CD4-positive, alpha-beta T cell treated with Interleukin-6 at 100 ng/mL for 8 hours (primary cell): ENCODE measurements around the gene GLG1.

Source experiments
- DNase-seq: peaks from one replicate; pipeline ENCODE4 v3.0.0-alpha.2; 2020; ENCODE audit warnings: mixed read lengths, low spot score

Gene GLG1

DNA sequence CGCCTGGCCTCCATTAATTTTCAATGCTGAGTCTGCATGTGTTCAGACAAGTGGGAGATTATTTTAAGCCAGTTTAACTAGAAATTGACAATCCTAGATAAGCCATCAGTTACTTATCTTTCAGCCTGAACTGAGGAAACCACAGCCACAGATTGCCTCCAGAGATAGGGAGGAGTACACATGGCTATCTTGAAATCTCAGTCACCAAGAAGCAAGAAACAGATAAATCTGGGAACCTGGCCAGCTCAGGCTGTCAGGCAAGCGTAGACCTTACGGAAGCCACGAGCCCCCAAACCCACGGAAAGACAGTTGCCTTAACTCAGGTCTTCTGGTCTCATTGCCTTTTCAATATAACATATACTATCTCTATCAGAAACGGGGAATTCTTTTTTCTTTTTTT lies 2.0 kb upstream of the GLG1 start:
- DNase-seq = peak; percentile 72

GRCh38 chr16:74608381-74608780 lies 1.5 kb upstream of the GLG1 start:
- DNase-seq = no peak

DNA sequence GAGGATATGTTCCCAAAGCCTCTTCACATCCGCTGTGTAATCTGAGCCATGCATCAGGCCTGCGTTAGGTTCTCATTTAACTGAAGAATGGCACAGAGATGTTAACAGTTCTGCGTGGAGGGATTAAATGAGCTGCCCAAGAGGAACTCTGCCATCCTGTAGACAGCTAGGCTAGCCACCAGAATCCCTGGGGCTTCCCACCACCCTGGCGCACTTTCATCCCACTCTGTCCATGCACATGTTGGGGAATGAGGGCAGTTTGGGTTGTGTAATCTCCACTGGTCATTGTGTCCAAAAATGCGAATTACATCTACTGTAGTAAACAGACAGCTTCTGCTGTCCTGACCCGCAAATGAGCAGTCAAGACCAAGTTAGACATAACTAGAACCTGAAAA lies 1.0 kb upstream of the GLG1 start:
- DNase-seq = no peak

DNA sequence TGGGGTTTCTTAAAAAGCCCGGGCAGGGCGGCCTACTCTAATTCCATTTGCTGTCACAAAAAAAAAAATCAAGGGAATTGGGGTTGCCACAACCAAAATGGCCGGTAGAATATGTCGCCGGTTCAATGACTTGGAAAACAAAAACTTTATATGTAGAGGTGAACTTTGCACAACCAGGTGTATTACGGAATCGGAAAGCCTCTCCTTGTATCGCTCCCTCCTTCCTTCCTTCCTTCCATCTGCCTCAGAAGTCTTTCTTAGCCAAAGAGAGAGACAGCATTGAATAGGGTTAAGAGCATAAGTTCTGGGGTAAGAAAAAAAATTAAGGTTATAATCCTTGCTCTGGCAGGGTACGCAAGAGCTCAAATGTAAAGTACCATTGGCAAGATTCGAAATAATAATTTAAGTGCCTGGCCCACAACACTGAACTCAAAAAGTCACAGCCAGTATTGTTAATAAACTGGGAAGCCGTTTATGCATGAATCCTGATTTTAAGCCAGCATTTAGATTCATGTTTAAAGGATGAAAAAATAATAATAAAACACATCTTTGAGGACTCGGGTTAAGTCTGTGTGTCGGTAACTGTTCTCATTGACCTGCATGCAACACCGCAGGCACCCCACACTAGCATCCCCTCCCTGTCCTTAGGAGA lies 522 bp upstream of the GLG1 start:
- no peak for DNase-seq

DNA sequence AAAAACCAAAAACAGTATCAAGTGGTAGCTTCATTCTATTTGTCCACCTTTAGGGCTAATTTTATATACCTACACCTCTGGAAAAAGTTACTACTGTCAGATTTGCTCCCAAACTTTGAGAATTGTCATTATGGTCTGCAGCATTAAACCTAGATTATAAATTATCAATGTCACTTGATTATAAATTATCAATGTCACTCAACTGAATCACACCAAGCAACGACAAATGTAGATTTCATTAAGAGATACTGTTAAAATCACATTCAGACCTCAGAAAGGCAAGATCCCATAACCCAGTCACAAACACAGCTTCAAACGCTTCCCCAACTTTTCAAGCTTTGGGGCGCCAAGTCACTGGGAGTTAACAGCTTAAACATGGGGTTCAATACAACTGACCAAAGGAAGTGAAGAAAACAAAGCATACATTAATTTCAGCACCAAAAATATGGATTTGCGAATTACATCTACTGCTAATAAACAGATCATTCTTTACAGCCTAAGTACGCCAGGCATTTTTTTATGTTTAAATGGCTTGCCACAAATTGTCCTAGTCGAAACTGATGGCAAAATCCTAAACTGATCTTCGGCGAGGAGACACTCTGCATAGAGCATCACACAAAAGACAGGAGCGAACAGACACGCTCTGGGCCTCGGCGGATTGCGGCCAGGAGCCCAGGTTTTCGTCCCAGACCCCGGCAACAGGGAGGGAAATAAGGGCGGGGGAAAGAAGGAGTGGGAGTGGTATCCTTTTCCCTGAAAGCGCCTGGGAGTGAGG lies 981 bp downstream of the GLG1 start:
- no peak for DNase-seq

- no peak for DNase-seq
Measured at GRCh38 chr16:74605332-74605731, 1.6 kb downstream of the GLG1 start.

- DNase-seq = no peak
Measured at GRCh38 chr16:74603848-74604247, 3.1 kb downstream of the GLG1 start.

DNA sequence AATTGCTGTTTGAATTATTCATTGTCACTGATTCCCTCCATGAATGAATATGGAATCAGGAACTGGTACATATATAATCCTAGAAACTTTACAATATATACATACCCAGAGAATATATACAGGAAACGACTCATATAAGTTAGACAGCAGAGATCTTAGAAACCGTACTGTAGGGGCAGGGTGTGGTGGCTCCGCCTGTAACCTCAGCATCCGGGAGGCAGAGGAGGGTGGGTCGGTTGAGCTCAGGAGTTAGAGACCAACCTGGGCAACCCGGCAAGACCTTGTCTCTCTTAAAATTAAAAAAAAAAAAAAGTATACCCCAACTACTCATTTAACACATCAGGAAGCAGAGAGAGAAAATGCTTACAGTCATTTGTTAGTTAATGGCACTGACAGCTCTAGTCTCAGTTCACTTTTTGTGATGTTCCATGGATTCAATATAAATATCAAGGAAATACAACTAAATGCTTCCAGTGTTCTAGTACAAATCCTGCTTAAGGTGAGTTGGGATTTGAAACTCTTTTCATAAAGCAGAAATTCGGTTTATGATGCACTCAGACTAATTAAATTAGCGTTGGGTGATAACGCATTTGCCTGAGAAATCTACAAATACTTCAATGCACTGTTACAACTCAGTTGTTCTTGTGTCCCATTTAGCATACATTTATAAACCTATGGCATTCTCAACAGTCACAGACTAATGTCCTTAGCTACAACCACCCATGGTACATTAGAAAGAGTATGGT lies 5.6 kb downstream of the GLG1 start:
- DNase-seq = peak; percentile 80

DNA sequence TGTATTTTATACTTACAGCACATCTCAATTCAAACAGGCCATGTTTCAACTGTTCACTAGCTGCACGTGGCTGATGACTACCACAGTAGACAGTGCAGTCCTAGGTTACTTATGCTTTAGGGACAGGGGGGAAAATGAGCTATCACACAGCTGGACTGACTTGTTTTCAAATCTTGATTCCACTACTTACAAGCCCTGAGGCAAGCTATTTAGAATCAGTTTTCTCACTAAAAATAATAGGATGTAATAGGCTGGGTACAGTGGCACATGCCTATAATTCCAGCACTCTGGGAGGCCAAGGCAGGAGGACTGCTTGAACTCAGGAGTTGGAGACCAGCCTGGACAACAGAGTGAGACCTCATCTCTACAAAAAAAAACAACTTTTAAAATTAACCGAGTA lies 10.3 kb downstream of the GLG1 start:
- DNase-seq = no peak

DNA sequence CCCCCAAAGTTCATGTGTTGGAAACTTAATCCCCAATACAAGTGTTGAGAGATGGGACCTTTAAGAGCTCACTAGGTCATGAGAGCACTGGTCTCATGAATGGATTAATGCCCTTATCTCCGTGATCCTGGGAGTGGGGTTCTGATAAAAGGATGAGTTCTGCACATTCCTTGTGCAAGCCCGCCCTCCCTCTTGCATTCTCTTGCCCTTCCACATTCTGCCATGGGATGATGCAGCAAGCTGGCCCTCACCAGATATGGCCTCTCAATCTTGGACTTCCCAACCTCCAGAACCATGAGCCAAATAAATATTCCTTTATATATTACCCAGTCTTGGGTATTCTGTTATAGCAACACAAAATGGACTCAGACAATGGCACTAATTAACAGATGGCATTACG lies 14.1 kb downstream of the GLG1 start:
- no peak for DNase-seq

DNA sequence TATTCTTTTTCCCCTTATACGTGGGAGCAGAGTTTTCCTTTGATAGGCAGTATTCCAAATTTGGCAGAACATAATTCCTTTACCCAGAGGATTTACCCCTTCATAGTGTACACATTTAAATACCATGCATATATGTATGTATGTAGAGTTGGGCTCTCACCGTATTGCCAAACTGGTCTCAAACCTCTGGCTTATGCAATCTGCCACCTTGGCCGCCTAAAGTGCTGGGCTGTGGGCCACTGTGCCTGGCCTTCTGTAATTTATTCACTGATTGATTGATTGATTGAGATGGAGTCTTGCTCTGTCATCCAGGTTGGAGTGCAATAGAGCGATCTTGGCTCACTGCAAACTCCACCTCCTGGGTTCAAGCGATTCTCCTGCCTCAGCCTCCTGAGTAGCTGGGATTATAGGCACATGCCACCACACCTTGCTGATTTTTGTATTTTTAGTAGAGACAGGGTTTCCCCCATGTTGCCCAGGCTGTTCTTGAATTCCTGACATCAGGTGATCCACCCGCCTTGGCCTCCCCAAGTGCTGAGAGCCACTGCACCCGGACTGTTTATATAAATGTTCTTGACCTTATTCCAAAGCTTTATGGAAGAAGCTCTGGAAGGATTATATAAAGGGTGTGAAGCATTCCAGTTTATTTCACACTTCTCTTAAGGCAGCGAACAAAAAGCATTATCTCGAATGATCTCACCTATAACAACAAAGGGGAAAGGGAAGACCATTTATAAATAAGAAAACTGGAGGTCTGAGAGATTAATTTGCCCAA lies 14.9 kb downstream of the GLG1 start:
- no peak for DNase-seq

DNA sequence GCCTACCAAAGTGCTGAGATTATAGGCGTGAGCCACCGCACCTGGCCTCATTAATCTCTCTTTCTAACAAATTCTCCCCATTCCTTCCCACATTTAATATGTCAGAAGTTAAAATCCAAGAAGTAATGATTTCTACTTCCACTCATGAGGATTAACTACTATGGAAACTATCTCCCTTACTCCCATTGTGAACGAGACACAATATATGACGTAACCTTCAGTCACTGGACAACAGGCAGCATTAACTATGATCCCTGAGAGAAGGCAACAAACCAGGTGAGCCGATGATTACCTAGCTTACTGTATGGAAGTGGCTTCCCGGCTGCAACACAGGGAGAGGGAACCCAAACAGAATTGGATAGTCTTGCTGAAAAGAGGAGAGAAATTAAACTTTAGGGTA lies 20.0 kb downstream of the GLG1 start:
- DNase-seq = no peak

GRCh38 chr16:74585846-74586443 lies 21.0 kb downstream of the GLG1 start:
- no peak for DNase-seq

GRCh38 chr16:74583926-74584666 lies 22.8 kb downstream of the GLG1 start:
- DNase-seq = no peak

DNA sequence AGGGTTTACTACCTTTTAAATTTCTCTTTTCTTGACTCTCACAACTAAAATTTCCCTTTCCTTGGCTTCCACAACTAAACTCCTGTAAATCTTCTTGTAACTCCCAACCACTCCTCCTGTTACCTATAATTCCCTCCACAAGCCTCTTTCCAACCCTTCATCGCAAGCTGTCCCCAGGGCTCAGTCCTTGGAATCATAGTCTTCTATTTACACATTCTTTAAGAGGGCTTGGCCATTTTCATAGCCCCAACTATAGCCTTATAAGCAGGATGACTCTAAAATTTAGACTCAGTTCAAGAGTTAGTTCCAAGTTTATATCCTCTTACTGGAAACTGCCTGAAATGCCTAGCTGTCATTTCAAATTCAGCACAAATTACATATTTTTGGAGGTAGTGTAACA lies 23.9 kb downstream of the GLG1 start:
- no peak for DNase-seq

- DNase-seq = no peak
Measured at GRCh38 chr16:74580833-74581232, 26.1 kb downstream of the GLG1 start.

DNA sequence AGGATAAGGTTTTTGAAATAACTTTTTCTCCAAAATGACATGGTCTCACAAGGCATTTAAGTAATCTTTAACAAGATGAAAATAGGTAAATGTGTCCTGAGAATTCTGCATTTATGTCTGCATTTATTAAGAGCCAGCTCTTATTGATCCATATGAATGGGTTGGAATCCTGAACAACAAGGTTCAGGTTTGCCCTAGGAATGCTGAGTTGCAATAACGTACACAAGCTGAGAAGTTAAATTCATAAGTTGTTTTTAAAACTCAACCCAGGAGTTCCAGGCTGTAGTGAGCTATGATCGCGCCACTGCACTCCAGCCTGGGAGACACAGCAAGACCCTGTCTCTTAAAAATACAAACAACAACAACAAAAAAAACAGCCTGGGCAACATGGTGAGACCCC lies 28.1 kb downstream of the GLG1 start:
- no peak for DNase-seq

GRCh38 chr16:74578433-74578832 lies 28.5 kb downstream of the GLG1 start:
- no peak for DNase-seq

GRCh38 chr16:74577882-74578366 lies 29.0 kb downstream of the GLG1 start:
- no peak for DNase-seq

DNA sequence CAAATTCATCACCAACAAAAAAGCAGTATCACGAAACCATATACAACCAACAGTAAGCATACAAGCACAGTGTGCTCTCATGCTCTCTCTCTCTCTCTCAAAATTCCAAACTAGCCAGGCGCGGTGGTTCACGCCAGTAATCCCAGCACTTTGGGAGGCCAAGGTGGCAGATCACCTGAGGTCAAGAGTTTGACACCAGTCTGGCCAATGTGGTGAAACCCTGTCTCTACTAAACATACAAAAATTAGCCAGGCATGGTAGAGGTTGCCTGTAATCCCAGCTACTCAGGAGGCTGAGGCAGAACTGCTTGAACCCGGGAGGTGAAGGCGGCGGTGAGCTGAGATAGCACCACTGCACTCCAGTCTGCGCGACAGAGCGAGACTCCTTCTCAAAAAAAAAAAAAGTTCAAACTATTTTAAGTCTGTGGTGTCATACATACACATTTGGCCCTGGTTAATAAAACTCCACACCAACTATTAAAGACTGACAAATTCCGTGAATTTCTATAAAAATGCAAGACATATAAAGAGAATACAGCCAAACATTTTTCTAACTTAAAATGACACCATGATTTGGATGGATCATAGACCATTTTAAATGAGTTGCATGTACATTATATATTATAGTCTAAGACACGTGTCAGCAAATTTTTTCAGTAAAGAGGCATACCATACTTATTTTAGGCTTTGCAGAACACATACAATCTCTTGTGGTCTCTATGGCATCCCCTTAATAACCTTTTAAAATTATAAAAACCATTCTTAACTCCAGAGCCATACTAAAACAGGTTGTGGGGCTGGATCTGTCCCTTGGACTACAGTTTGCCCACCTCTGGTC lies 30.9 kb downstream of the GLG1 start:
- no peak for DNase-seq
